GM12864 (cell line): Measurements from ENCODE around the gene GPR183.

Experiments
- DNase-seq: peaks from one replicate; pipeline ENCODE4 v3.0.0-alpha.2; 2011; ENCODE audit warnings: low read depth
- H3K4me3 ChIP-seq: 2 replicates; pipeline ENCODE4 v1.5.1; 2011; ENCODE audit warnings: mild to moderate bottlenecking, low read depth, low read length, control low read depth
- CTCF ChIP-seq: IDR thresholded peaks from 2 replicates; pipeline ENCODE4 v1.5.1; 2011; ENCODE audit warnings: low read depth, mild to moderate bottlenecking, moderate library complexity, low read length, control low read depth, inconsistent platforms; ENCODE audit errors: missing control alignments

The GPR183 gene

GRCh38 chr13:99307648-99308339 is 595 bp upstream of the GPR183 start:
- DNase-seq = no peak
- no peak for TF ChIP-seq CTCF
- H3K4me3 ChIP-seq = peak overlapping the region; percentile 36; the same call in 1 of the 2 replicates

- TF ChIP-seq CTCF = no peak
- no peak for DNase-seq
- H3K4me3 ChIP-seq = peak overlapping the region; percentile 71
Measured at GRCh38 chr13:99305566-99305965, 1.6 kb downstream of the GPR183 start.

- DNase-seq = no peak
- no peak for TF ChIP-seq CTCF
Measured at GRCh38 chr13:99305158-99305557, 2.0 kb downstream of the GPR183 start.

GRCh38 chr13:99304541-99304940 is 2.7 kb downstream of the GPR183 start:
- no peak for TF ChIP-seq CTCF
- peak overlapping the region; percentile 71 for H3K4me3 ChIP-seq
- DNase-seq = no peak

More at GRCh38 chr13:99305158-99305557, 2.0 kb downstream of the GPR183 start:
- peak overlapping the region; percentile 71 for H3K4me3 ChIP-seq

GRCh38 chr13:99303863-99304521 is 3.2 kb downstream of the GPR183 start:
- TF ChIP-seq CTCF = no peak
- DNase-seq = no peak
- peak overlapping the region; percentile 71 for H3K4me3 ChIP-seq

GRCh38 chr13:99302637-99303505 is 4.3 kb downstream of the GPR183 start:
- H3K4me3 ChIP-seq = peak overlapping the region; percentile 71; the same call in 1 of the 2 replicates
- TF ChIP-seq CTCF = no peak
- no peak for DNase-seq
